Measurements from ENCODE around the gene NT5DC2.

The NT5DC2 gene

DNA sequence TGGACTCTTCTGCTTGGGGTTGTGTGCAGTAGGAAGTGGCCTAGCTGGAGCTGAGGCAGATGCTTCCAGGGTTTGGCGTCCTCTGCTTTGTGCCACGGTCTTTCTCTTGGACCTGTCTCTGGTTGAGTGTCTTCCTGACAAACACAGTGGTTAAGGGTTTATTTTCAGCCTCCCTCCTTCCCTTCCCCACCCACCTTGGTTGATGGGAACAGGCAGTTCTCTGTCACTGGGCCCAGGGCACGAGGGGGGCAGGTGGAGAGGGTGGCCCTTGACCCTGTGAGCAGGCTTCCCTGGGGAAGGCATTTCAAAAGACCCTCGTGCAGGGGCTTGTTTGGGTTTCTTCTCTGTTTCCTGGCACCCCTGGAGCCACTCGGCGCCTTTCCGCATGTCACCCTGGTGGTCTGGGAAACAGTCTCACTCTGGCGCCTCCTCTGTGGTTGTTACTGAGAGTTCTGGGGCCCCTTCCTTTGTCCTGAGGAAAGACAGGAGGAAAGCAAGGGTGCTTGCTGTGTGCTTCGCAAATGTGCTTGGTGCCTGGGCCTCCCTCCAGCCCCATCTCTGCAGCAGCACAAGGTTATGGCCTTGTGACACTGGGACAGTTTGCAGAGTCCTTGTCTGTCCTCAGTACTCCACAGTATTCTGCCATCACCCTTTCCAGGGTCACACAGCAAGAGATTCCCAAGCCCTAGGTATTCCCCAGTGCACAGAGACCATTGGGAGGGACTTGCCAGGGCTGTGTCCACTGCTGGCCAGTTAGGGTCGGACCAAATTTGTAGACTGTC lies 48.8 kb downstream of the NT5DC2 start:
- no peak for DNase-seq

GRCh38 chr3:52483577-52484381 lies 49.9 kb downstream of the NT5DC2 start:
- DNase-seq, result no peak

DNA sequence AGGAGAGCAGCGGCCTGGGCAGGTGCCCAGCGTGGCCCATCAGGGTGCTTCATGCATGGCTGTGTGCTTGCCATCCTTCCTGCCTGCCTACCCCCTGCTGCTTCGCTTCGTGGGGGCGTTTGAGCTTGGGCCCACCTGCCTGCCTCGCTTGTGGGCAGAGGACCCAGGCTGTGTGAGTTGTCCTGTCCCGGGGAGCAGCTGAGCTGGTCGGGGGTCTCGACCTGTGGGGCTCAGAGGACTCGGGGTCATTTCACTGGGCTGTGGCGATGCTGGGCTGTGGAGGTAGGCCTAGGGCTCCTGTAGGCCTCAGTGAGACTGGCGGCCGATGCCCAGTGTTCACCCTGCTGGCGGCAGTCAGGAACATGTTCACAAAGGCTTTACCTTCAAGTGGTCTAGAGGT lies 50.6 kb downstream of the NT5DC2 start:
- DNase-seq, result no peak

- no peak for DNase-seq
These were observed 51.7 kb downstream of the NT5DC2 start for GRCh38 chr3:52481819-52482521.

DNA sequence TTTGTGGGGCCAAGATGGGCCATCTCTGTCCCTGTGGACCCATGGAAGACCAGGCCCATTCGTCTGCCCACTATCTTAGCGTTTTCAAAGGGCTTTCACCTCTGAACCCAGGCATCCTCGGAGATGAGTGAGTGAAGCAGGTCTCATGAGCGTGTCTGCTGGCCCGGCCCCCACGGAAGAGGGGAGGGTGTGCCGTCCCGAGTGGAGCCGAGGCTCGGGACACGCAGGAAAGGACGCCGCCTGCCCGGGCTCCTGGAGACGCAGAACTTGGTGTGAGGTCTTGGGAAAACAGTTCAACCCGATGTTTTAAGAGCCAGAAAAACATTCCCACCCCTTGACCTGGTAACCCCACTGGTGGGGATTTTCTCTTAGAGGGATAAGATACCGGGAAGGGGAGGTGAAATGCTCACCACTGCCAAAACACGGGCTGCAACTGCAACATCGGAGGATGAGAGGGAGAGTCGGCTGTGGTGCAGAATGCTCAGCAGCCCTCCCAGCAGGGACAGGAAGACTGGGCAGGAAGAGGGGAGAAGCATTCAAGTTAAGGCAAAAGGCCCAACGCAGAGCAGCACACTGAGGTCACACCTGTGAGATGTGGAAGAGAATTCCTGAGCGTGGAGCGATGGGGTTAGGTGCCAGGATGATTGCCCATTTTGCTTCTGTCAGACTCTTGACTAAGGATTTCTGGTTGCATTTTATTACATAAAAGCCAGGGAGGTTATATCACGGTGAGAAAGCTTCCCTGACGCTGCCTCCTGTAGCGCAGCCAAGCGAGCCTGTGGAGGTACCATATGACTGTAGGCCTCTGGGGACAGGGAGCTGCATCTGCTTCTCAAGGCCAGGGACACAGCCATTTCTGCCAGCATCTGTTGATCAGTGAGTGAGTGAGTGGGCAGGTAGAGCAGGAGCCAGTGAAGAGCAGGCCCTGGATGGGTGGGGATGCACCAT lies 52.6 kb downstream of the NT5DC2 start:
- no peak for DNase-seq

DNA sequence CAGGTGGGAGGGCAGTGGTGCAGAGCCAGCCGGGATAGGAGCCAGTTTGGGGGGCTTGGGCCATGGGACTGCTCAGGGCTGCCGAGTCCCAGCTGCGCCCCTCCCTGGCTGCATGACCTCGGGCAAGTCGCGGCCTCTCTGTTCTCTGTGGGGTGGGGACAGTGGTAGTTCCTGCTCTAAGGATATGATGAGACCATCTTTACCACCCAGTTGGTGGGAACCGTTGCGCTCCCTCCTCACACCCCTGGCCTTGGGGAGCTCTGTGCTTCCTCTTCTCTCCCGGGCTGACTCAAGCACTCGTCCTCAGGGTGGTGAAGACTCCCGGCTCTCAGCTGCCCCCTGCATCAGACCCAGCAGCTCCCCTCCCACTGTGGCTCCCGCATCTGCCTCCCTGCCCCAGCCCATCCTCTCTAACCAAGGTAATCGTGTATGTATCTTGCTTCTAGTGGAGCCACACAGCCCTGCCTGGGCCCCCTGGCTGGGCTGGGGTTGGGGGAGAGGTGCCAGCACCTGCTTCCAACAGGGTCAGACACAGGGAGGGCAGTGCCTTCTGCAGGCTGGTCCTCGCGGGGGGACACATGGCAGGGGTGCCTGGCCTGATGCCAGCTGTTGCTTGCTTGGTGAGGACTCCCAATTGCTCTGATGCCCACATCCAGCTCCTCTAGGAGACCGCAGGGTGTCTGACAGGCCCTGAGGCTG lies 53.6 kb downstream of the NT5DC2 start:
- DNase-seq, result no peak

GRCh38 chr3:52479037-52479876 lies 54.4 kb downstream of the NT5DC2 start:
- no peak for DNase-seq

DNA sequence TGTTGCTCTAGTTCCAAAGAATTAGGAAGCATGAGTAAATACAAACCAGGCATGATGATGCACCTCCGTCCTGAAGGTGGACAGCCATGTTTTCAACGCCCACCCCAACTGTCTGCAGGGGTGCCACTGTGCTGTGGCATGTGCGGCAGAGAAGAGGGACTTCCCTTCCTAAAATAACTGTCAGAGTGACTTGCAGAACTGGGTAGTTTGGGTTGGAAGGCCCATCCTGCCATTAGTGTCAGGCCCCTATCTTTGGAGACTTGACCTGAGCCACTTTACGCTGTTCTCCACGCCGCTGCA lies 55.9 kb downstream of the NT5DC2 start:
- DNase-seq, result no peak

DNA sequence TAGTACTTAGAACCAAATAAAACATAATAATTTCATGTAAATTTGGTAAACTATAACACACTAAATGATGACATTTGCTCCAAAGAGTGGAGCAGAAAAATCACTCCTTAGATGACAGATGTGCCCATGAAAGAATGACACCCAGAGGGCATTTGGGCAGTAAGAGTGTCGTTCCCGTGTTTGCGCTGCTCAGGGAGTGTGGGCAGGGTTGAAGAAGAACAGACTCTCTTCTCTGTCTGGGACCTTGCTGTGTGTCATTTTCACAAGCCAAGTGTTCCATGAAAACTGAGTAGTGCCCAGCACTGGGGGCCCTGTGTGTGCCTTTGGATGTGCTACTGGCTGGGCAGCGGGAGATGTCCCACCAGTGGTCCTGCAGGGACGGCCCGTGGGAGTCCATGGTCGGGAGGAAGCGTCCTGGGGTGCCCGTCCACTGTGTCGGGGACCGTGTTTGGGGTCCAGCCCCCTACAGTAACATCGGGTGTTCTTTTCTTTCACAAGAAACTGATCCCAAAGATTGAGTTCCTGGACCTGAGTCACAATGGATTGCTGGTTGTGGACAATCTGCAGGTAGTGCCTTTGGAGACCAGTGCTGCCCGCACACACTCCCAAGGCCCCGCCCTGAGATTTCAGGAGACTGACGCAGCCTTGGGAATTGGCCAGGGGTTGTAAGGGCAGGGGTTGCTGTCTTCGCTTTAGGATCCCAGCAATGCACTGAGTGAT lies 56.4 kb downstream of the NT5DC2 start:
- DNase-seq, result no peak

All from NCI-H446 (cell line).